ENCODE measurements around the gene BANK1. TPM values are rescaled to one million over a fixed set of nuclear protein-coding genes. Genes with fewer than 3 reads are reported as not detected.

BANK1 gene
- total RNA-seq, 1 donor from 2014 or later: 0.19 TPM

GRCh38 chr4:102061133-102061532 is 270.6 kb downstream of the BANK1 start:
- Mint-ChIP-seq H3K27me3 (ENCODE audit: insufficient read depth, low read depth) (no peaks in the 10 kb centered on the region), H3K4me3 (no peak overlapping the region), H3K4me1 (no peaks in the 10 kb centered on the region), H3K27ac (no peak overlapping the region), H3K9me3 (no peaks in the 10 kb centered on the region), H3K36me3 (no peaks in the 10 kb centered on the region)
- Histone ChIP-seq H3K36me3 (no peaks in the 10 kb centered on the region), H3K9ac (no peak overlapping the region), H3K27me3 (no peaks in the 10 kb centered on the region), H3F3A (ENCODE audit: low read depth) (no peaks in the 10 kb centered on the region), H3K27ac (no peak overlapping the region), H3K4me3 (no peak overlapping the region), H4K20me1 (ENCODE audit: low read depth) (no peaks in the 10 kb centered on the region), H2AFZ (replicated peaks) (no peak overlapping the region), H3K4me2 (no peak overlapping the region), H3K79me2 (ENCODE audit: low read depth) (no peaks in the 10 kb centered on the region), H3K4me1 (no peaks in the 10 kb centered on the region), H3K9me3 (ENCODE audit: low read depth) (no peaks in the 10 kb centered on the region)
- no peak for TF ChIP-seq EZH2phosphoT487 (IDR thresholded peaks at IDR 0.05)
- no peak for TF ChIP-seq EZH2 (IDR thresholded peaks at IDR 0.05)
- TF ChIP-seq CTCF (IDR thresholded peaks at IDR 0.05): no peak
- DNase-seq (ENCODE audit: low spot score): no peak

GRCh38 chr4:102064747-102065442 is 274.4 kb downstream of the BANK1 start:
- no peak overlapping the region for H3K27ac Mint-ChIP-seq
- H3K9ac ChIP-seq: no peak overlapping the region
- no peak overlapping the region for H3K4me3 Mint-ChIP-seq
- H3K27ac ChIP-seq: no peak overlapping the region
- H3K4me1 Mint-ChIP-seq: no peaks in the 10 kb centered on the region
- no peaks in the 10 kb centered on the region for H3K36me3 ChIP-seq
- no peak overlapping the region for H3K4me3 ChIP-seq
- H3F3A ChIP-seq (ENCODE audit: low read depth): no peaks in the 10 kb centered on the region
- no peak overlapping the region for H3K4me2 ChIP-seq
- no peaks in the 10 kb centered on the region for H3K27me3 Mint-ChIP-seq (ENCODE audit: insufficient read depth, low read depth)
- H4K20me1 ChIP-seq (ENCODE audit: low read depth): no peaks in the 10 kb centered on the region
- no peaks in the 10 kb centered on the region for H3K79me2 ChIP-seq (ENCODE audit: low read depth)
- no peaks in the 10 kb centered on the region for H3K4me1 ChIP-seq
- DNase-seq (ENCODE audit: low spot score): no peak
- no peaks in the 10 kb centered on the region for H3K36me3 Mint-ChIP-seq
- no peaks in the 10 kb centered on the region for H3K9me3 Mint-ChIP-seq
- TF ChIP-seq CTCF (IDR thresholded peaks at IDR 0.05) (no peak), EZH2 (IDR thresholded peaks at IDR 0.05) (no peak), EZH2phosphoT487 (IDR thresholded peaks at IDR 0.05) (no peak)
- no peaks in the 10 kb centered on the region for H3K9me3 ChIP-seq (ENCODE audit: low read depth)
- H3K27me3 ChIP-seq: no peaks in the 10 kb centered on the region
- H2AFZ ChIP-seq (replicated peaks): peak overlapping the region; percentile 53

- H3K36me3 Mint-ChIP-seq: no peaks in the 10 kb centered on the region
Observed at GRCh38 chr4:102076622-102077021, 286.1 kb downstream of the BANK1 start.

More at GRCh38 chr4:102076622-102077021, 286.1 kb downstream of the BANK1 start:
- DNase-seq (ENCODE audit: low spot score): no peak
- H3K9me3 ChIP-seq (ENCODE audit: low read depth): no peaks in the 10 kb centered on the region
- Mint-ChIP-seq H3K4me3 (no peak overlapping the region), H3K27me3 (ENCODE audit: insufficient read depth, low read depth) (no peaks in the 10 kb centered on the region), H3K9me3 (no peaks in the 10 kb centered on the region), H3K27ac (no peak overlapping the region), H3K4me1 (no peaks in the 10 kb centered on the region)
- no peaks in the 10 kb centered on the region for H3K27me3 ChIP-seq
- no peaks in the 10 kb centered on the region for H3K36me3 ChIP-seq
- no peak overlapping the region for H2AFZ ChIP-seq (replicated peaks)
- H3K9ac ChIP-seq: no peak overlapping the region
- no peaks in the 10 kb centered on the region for H3K4me1 ChIP-seq
- H3F3A ChIP-seq (ENCODE audit: low read depth): no peaks in the 10 kb centered on the region
- H3K4me2 ChIP-seq: no peak overlapping the region
- H3K27ac ChIP-seq: no peak overlapping the region
- H3K4me3 ChIP-seq: no peak overlapping the region
- no peaks in the 10 kb centered on the region for H3K79me2 ChIP-seq (ENCODE audit: low read depth)
- H4K20me1 ChIP-seq (ENCODE audit: low read depth): no peaks in the 10 kb centered on the region
- TF ChIP-seq EZH2phosphoT487 (IDR thresholded peaks at IDR 0.05): no peak
- no peak for TF ChIP-seq EZH2 (IDR thresholded peaks at IDR 0.05)
- no peak for TF ChIP-seq CTCF (IDR thresholded peaks at IDR 0.05)
